ENCODE measurements around the gene TPM4.

TPM4 gene

DNA sequence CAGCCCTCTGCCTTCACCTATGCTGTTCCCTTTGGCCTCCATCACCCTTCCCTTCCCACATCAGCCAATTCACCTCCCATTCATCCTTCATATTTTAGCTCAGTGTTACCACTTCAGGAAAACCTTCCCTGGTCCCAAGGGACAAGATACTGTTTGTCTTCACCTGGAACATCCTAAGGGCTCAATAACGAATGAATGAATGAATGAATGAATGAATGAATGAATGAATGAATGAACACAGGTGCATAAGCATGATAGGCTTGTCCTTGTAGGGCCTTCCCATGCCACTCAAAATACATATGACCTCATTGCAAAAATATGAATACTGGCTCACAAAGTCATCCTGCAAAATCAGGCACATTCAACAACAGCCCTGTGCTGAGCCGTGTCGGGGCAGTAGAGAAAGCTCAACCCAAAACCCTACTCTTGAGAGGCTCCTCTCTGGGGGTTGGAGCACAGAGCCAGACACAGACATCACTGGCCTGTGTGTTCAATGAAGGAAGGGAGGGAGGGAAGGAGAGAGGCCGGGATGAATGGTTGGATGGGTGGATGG is 33.7 kb upstream of the TPM4 start:
- DNase-seq, result no peak

DNA sequence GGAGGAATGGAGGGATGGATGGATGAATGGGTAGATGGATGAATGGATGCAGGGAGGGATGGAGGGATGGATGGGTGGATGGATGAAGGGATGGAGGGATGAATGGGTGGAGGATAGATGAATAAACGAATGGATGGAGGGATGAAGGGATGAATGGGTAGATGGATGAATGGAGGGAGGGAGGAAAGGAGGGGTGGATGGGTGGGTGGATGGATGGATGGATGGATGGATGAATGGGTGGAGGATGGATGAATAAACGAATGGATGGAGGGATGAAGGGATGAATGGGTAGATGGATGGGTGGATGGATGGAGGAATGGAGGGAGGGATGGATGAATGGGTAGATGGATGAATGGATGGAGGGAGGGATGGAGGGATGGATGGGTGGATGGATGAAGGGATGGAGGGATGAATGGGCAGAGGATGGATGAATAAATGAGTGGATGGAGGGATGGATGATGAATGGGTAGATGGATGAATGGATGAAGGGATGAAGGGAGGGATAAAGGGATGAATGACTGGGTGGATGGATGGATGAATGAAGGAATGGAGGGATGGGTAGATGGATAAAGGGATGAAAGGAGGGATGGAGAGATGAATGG is 33.0 kb upstream of the TPM4 start:
- DNase-seq, result no peak

DNA sequence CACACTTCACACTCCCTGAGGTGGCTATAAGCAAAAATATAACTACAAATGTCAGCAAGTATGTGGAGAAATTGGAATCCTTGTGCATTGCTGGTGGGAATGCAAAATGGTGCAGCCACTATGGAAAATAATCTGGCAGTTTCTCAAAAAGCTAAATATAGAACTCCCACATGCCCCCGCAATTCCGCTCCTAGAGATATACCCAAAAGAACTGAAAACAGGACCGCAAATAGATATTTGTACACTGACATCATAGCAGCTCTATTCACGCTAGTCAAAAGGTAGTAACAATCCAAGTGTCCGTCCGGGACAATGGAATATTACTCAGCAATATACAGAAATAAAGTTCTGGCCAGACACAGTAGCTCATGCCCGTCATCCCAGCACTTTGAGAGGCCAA is 31.5 kb upstream of the TPM4 start:
- no peak for DNase-seq

DNA sequence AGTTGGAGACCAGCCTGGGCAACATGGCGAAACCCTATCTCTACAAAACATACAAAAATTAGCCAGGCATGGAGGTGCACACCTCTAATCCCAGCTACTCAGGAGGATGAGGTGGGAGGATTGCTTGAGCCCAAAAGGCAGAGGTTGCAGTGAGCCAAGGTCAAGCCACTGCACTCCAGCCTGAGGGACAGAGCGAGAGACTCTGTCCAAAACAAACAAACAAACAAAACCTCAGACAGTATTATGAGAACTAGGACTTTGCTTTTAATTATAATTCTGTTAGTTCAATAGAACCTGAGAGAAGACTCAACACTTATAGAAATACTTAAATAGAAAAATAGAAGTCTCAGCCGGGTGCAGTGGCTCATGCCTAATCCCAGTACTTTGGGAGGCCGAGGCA is 31.1 kb upstream of the TPM4 start:
- no peak for DNase-seq

DNA sequence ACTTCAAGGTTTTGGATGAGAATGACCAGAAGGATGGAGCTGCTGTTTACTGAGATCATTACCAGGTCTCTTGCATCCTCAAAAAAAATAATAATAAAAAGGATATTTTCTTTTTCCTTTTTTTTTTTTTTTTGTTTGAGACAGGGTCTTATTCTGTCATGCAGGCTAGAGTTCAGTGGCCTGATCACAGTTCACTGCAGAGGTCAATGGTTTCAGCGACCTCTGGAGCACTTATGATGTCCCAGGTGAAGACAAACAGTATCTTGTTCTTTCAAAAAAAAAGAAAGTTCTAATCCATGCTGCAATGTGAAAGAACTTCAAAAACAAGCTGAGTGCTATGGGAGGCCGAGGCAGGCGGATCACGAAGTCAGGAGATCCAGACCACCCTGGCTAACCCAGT is 30.4 kb upstream of the TPM4 start:
- DNase-seq, result no peak

DNA sequence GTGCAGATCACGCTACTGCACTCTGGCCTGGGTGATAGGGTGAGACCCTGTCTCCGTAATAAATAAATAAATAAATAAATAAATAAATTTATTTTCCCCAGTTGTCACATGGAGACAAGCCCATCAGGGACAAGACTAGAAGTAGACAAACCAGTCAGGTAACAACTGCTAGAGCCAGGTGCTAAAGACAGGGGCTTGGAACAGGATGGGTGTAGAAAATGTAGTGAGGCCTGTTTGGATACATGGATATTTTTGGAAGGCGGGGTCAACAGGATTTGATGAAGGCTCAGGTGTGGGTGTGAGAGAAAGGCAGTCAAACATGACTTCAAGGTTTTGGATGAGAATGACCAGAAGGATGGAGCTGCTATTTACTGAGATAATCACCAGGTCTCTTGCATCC is 27.7 kb upstream of the TPM4 start:
- DNase-seq, result no peak

DNA sequence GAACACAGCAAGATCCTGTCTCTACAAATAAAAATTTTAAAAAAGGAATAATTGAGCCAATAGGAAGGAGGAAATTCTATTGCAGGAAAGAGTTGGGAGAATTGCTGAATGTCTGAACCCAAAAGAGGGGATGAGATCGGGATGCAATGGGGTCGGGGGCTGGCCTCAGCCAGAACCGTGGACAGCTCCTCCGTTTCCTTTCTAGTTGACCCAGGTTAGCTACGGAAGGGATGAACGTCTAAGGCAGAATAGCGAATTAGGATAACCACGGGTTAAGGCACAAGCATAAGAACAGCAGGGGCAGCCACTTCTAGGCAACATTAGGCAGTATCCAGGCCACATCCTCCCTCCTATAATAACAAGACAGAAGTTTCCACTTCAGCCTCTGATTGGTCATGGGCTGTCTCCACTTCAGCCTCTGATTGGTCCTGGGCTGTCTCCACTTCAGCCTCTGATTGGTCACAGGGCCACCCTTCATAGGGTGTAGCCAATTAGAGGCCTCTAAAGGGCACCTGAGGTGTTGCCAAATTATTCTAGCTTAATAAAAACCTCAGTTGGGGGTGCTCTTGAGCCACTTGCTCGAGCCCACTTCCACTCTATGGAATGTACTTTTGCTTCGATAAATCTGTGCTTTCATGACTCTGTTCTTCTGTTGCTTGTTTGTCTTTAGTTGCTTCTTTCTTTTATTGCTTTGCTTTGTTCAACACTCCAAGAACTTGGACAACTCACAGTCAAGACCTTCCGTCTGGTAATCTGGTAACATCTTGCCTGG is 24.9 kb upstream of the TPM4 start:
- no peak for DNase-seq

DNA sequence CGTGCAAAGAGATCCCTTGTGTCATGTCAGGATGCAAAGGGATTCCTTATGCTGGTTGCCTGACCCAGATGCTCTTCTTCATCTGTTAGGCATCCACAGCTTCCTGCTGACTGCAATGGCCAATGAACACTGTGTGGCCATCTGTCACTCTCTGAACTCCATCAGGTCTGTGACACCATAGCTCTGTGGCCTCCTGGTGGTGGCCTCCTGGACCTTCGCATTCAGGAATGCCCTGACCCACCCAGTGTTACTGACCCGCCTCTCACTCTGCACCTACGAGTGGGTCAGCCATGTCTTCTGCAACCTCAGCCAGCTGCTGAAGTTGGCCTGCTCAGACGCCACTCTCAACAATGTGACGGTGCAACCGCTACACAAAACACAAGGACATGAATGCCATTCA is 23.9 kb upstream of the TPM4 start:
- no peak for DNase-seq

DNA sequence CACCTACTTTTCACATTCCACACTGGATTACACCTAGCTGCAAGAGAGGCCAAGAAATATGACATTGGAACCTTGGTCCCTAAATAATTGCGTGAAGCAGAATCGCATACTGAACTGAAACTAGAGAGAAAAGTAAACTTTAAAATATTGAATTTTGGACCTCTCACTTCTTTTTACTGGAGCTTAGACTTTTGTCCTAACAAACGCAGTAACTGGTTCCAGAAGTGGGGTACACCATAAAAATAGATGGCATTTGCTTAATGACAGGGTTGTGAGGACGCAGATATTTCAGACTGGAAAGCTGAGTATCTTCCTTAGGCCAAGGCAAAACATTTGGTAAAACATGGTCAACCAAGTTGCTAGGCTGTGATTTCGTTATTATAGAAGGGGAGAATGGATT is 19.2 kb upstream of the TPM4 start:
- DNase-seq, result no peak

DNA sequence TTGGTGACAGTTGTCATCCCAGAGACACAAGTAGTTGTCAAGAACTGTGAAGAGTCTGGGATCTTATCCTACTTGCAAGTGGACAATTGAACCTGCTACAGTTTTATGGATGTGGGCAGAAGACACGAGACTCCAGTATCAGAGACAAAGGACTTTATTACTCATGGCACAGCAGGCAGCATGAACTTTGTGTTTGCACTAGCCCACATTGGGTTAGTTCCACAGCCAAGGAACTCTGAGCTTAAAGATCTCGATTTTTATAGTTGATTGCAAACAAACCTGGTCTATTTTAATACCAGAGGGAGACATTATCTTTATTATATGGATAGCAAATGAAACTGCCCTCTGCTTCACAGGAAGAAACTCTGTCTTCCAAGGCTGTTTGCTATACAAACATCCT is 16.0 kb upstream of the TPM4 start:
- no peak for DNase-seq

DNA sequence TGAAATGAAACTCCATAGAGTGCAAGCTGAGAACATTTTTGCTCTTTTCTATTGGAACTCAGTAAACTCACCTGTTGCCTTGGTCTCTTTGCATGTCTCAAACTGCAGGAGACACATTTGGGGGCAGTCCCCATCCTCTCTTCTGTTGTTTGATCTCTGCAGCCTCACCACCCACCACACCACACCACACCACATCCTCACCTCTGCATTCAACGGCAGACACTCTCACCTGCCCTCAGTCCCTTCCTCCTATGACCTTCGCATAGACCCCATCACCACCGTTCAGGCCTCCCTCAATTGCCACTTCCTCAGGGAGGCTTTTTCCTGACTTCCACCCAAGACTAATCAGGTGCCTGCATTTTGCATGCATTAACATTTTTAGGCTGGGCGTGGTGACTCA is 14.4 kb upstream of the TPM4 start:
- DNase-seq, result no peak

DNA sequence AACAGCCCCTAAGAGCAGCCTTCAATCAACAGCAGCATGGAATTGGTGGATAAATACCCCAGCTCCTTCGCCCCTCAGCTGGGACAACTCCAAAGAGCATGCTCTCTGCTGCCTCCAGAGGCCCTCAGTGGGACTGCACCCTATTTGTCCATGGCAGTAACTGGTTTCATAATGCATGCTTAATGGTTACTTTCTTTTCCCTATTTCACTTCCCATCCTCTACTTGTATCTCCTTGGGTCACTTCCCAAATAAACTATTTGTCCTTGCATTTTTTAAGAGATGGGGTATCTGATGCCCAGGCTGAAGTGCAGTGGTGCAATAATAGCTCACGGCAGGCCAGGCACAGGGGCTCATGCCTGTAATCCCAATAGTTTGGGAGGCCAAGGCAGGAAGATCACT is 13.5 kb upstream of the TPM4 start:
- DNase-seq, result peak; percentile 5

DNA sequence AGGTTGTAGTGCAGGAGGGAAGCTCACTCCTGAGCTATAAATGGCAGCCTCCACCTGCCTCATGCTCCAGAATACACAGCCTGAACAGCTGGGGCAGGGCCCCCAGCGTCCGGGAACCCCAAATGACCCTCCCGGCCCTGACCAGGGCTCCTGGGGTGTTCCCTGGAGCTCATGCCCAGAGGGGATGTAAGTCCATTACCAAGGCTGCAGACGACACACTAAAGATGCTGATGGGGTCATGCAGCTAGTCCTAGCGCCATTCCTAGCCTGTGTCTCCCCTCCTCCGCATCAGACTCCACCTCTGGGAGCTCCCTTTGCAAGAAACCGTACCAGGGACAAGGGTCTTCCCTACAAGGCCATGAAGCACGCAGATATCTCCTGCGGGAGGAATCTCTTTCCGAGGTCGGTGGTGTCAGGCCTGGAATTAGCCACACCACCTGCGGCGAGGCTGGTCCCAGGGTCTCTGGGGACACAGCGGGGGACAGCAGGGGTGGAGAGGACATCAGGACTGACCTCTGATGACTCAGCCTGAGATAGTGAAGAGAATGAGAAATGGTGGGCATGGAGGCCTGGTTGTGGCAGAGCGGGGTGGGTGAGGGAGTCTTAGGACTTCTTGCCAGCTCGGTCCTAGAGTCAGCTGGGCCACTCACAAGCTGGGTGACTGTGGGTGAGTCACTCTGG is 11.9 kb upstream of the TPM4 start:
- DNase-seq, result no peak

DNA sequence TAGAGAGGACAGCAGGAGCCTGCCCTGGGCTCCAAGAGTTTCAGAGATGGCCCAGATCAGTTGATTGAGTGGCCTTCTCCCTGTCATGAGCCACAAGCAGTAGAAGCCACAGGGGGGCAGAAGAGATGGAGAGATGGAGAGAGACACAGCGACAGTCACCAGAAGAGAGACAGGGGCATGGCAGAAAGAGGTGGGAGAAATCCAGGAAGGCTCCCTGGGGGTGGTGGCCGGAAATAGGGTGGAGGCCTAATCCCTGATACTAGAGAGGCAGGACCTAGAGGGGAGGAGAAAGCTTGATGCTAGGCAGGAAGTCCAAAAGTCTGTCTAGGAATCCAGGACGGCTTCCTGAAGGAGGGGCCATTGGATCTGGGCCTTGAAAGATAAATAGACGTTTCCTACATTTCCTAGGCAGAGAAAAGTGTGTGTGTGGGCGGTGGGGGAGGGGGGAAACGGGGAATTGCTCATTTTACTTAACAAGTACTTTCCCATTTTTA is 9.6 kb upstream of the TPM4 start:
- no peak for DNase-seq

DNA sequence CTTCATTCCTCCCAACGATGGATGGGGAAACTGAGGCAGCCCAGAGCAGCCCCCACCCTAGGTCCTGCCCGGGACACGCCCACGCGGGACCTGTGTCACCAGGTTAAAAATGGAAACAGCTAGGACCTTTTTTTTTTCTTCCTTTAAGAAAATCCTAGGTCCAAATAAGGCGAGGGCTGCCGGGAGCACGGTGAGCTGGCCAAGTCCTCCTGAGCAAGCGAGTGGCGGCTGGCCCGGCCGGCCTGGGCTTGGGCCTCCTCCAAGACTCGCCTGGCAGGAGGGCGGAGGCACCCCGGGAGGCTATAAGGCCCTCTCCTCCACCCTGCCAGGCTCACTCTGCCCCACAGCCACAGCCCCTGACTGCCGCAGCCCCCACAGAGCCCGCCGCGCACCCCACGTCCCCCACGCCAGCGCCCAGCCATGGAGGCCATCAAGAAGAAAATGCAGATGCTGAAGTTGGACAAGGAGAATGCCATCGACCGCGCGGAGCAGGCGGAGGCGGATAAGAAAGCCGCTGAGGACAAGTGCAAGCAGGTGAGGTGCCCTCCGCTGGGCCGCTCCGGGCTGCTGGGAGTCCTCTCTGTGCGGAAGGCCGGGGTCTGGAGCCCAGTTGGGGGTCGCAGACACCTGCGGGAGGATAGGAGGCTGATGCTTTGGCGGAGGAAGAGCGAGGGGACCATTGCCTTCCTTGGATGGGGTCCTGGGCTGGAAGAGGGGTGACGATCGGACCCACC is 8.9 kb upstream of the TPM4 start:
- no peak for DNase-seq

DNA sequence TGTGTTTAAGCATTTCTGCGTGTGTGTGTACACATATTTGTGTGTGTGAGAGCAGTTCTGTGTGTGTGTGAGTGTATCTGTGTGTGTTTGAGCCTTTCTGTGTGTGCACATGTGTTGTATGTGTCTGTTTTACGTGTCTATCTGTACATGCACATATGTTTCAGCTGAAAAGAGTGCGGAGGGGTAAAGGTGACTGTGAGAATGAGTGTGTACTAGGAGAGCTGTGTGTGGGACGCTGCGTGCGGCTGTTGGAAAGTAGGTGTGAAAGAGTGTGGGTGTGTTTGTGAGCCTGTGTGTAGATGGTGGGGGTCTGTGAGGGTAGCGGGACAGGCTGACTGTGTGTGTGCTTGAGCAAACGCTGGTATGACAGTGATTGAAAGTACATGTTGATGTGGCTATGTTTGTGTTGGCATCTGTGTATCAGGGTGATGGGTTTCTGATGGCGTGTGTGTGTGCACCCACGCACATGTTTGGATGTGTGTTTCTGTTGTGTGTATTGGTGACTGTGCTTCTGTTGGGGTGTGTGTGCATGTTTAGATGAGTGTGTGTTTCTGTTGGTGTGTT is 7.5 kb upstream of the TPM4 start:
- DNase-seq, result no peak

DNA sequence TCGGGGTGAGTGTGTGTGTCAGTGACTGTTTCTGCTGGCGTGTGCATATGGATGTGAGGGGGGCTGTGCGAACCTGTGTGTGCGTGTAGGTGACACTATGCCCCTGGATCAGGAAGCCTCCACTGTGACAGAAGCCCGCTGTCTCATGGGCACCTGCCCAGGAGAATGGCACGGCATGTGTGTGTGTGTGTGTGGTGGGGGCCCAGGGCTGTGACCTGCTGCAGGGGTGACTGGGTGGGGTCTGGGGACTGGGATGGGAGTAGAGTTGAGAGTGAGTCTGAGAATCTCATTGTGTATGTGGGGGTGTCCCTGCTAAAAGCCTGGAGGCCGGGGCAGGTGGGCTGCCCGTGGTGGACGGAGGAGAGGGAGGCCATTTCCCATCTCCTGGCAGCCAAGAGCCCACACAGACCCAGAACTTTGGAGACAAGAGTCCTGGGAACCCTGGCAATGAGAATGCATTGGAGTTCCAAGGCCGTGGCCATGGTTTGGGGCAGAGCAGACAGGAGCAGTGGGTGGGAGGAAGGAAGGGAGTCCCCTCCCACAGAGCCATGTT is 6.4 kb upstream of the TPM4 start:
- DNase-seq, result no peak

DNA sequence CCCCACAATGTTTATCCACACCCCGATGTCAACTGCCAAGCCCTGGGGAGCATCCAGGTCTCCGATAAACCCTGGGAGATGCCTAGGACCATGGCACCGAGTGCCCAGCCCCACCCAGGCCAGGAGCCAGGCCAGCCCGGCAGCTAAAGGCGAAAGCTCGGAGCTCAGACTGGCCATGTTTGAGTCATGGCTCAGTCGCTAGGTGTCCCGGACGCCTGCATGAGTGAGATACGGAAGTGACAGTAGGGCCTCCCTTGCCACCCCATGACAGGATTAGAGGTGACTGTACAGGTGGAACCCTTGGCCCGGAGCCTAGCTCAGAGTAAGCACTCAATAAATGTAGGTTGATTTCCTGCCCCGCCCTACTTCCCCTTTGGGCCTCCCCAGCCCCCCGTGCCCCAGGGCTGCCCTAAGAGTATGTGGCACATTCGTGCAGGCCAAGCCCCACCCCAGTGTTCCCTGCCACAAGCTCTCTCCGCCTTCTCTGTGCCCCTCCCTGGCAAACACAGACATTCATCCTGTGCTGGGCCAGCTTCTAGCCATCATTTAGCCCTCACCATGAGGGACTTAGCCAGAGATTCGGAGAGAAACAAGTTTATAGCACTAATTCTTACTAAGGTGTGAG is 5.8 kb upstream of the TPM4 start:
- no peak for DNase-seq

DNA sequence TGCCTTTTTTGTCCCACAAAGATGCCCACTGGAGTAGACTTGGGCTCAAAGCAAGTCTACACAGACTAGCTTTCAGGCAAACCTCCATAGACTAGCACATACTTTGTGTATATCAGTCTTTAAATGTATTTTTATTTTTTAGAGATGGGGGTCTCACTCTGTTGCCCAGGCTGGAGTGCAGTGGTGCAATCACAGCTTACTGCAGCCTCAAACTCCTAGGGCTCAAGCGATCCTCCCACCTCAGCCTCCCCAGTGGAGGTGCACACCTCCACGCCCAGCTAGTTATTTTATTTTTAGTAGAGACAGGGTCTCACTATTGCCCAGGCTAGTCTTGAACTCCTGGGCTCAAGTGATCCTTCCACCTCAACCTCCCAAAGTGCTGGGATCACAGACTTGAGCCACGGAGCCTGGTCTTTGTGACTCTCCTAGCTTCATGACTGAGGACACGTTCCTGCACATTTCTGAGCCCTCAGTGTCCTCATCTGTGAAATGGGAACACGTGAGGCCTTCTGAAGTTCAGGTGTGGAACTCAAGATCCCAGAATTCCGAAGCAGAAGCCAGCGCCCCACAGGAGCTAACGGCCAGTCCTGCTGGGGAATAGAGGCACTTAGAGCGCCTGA is 5.1 kb upstream of the TPM4 start:
- no peak for DNase-seq

DNA sequence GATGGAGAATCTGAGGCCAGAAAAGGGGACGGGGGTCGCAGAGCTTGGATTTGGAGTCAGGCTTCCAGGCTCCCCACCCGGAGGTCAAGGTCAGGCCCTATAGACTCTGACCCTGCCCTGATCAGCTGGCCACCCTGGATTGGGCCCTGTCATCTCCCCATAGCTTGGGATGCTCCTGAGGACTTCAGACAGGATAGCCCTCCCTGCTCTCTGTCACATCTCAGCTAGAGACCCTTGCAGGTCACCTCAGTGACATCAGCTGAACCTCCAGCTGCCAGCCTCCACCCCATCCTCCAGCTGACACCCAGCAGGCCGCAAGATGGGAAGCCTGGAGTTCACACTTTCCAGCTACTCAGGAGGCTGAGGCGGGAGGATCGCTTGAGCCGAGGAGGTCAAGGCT is 2.8 kb upstream of the TPM4 start:
- no peak for DNase-seq

DNA sequence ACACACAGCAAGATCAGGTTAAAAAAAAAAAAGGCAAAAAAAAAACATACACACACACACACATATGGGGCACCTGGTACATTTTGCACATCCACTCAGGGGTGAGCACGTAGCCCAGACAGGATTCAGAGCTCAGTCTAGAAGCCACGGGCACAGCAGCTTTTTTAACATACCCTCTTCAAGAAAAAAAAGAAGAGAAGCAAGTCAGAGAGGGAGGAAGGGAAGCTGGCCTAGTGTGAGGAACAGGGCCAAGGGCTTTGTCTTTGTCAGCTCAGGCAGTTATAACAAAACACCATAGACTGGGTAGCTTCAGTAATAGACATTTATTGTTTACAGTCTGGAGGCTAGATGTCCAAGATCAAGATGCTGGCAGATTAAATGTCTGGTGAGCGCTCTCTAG is 2.3 kb upstream of the TPM4 start:
- DNase-seq, result no peak

Measured in NCI-H748 treated with DMSO at 0.1 percent for 48 hours (cell line).